ENCODE results near the gene GPR63. TPM values are rescaled to one million over a fixed set of nuclear protein-coding genes. Genes with fewer than 3 reads are reported as not detected.

The GPR63 gene
- total and polyA plus RNA-seq, 2 of the 4 experiments (the other 2 are of a cell fraction) = 0.36 to 0.44 TPM

- Histone ChIP-seq H2BK5ac (ENCODE audit: low read depth, low read length, poor library complexity, severe bottlenecking) (peak overlapping the region; percentile 46), H4K20me1 (ENCODE audit: insufficient read depth, low read length) (no peaks in the 10 kb centered on the region), H3K36me3 (ENCODE audit: control insufficient read depth, insufficient read depth, low read length) (no peaks in the 10 kb centered on the region), H4K8ac (ENCODE audit: low read depth in 2 of 2, low read length in 2 of 2) (no peak overlapping the region; a peak in 1 of 4 replicates), H3K4me2 (ENCODE audit: low read depth, low read length) (no peak overlapping the region), H3K9ac (ENCODE audit: low read depth, low read length) (no peak overlapping the region), H3K23ac (ENCODE audit: low read depth, low read length) (no peak overlapping the region), H3K4ac (ENCODE audit: low read depth, low read length) (0 out of 2 replicates have a peak overlapping the region, but pooled peaks have one; percentile 64), H2AFZ (replicated peaks; ENCODE audit: low read length, poor library complexity) (no peak overlapping the region), H2BK20ac (ENCODE audit: low read depth, low read length) (no peak overlapping the region), H3K9me3 (ENCODE audit: control insufficient read depth, insufficient read depth, low read length) (no peaks in the 10 kb centered on the region), H4K91ac (ENCODE audit: insufficient read depth, low read depth, low read length) (no peak overlapping the region; the same call in 1 of the 2 replicates), H3K4me3 (ENCODE audit: insufficient read depth, low read depth, low read length) (no peak overlapping the region), H2BK15ac (ENCODE audit: low read depth, low read length) (no peak overlapping the region), H3K14ac (replicated peaks; ENCODE audit: low read depth, low read length) (no peak overlapping the region), H3K79me1 (ENCODE audit: low read depth in 1 of 2, low read length in 2 of 2) (peaks cover 0 to 10% of the 10 kb centered on the region in 2 experiments; a peak in 2 of 4 replicates), H3K56ac (ENCODE audit: extremely low read depth, insufficient read depth, low read length) (no peak overlapping the region), H2BK120ac (ENCODE audit: low read depth, low read length) (peak overlapping the region; percentile 56; the same call in 1 of the 2 replicates), H3K27me3 (ENCODE audit: control insufficient read depth, insufficient read depth, low read length) (no peaks in the 10 kb centered on the region), H2AK5ac (ENCODE audit: low read depth, low read length) (no peak overlapping the region), H3K27ac (ENCODE audit: insufficient read depth, low read length) (no peak overlapping the region), H3K18ac (ENCODE audit: low read depth, low read length) (no peak overlapping the region; the same call in 1 of the 2 replicates), H2AK9ac (replicated peaks; ENCODE audit: low read depth, low read length, poor library complexity) (no peak overlapping the region), H3K4me1 (ENCODE audit: control insufficient read depth, insufficient read depth, low read length) (peaks cover 12% of the 10 kb centered on the region), H3K9me1 (ENCODE audit: insufficient read depth, low read length) (peaks cover 5% of the 10 kb centered on the region; the same call in 1 of the 2 replicates), H4K5ac (ENCODE audit: low read depth, low read length) (no peak overlapping the region)
- ChIA-PET POLR2A (ENCODE audit: unreplicated experiment) (no interaction called here), CTCF (no interaction called here)
- intact Hi-C loops (cut with micrococcal nuclease) = loop anchor here (5.0 kb wide), 1 partner anchor 86 kb away; the partner anchor contains the start of gene NDUFAF4
- no TSS peak for BruUV-seq (replicated peaks)
- dilution Hi-C loops (cut with HindIII; ENCODE audit: low sequenced_read_pairs, unreplicated experiment) = no loop called here
- ATAC-seq (ENCODE audit: low read depth) (no peak), DNase-seq (no peak)
- TF ChIP-seq ELK1 (IDR thresholded peaks at IDR 0.05; ENCODE audit: borderline replicate concordance, low read depth, low read length) = no peak
- no peak for TF ChIP-seq CHD1 (IDR thresholded peaks at IDR 0.05; ENCODE audit: low read depth, low read length)
- no peak for TF ChIP-seq RCOR1 (IDR thresholded peaks at IDR 0.05; ENCODE audit: insufficient replicate concordance, low read length)
- TF ChIP-seq POLR2A (IDR thresholded peaks at IDR 0.05; ENCODE audit: low read depth, low read length) = no peak
- no peak for TF ChIP-seq MAFK (IDR thresholded peaks at IDR 0.05; ENCODE audit: low read depth, low read length)
- no peak for TF ChIP-seq MAZ (IDR thresholded peaks at IDR 0.05; ENCODE audit: borderline replicate concordance, low read depth, low read length)
- TF ChIP-seq, protein P1, sequence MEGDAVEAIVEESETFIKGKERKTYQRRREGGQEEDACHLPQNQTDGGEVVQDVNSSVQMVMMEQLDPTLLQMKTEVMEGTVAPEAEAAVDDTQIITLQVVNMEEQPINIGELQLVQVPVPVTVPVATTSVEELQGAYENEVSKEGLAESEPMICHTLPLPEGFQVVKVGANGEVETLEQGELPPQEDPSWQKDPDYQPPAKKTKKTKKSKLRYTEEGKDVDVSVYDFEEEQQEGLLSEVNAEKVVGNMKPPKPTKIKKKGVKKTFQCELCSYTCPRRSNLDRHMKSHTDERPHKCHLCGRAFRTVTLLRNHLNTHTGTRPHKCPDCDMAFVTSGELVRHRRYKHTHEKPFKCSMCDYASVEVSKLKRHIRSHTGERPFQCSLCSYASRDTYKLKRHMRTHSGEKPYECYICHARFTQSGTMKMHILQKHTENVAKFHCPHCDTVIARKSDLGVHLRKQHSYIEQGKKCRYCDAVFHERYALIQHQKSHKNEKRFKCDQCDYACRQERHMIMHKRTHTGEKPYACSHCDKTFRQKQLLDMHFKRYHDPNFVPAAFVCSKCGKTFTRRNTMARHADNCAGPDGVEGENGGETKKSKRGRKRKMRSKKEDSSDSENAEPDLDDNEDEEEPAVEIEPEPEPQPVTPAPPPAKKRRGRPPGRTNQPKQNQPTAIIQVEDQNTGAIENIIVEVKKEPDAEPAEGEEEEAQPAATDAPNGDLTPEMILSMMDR (conservative IDR thresholded peaks at IDR 0.05; ENCODE audit: low read depth, low read length) = no peak
- TF ChIP-seq SMC3 (IDR thresholded peaks at IDR 0.05; ENCODE audit: low read depth, low read length) = no peak
- no peak for TF ChIP-seq BHLHE40 (IDR thresholded peaks at IDR 0.05; ENCODE audit: low read depth, low read length)
- TF ChIP-seq RAD21 (IDR thresholded peaks at IDR 0.05; ENCODE audit: low read length) = no peak
- TF ChIP-seq FOS (IDR thresholded peaks at IDR 0.05; ENCODE audit: low read depth, low read length) = no peak
- no peak for TF ChIP-seq USF2 (IDR thresholded peaks at IDR 0.05; ENCODE audit: low read depth, low read length)
- no peak for TF ChIP-seq MXI1 (IDR thresholded peaks at IDR 0.05; ENCODE audit: borderline replicate concordance, low read depth, low read length)
- TF ChIP-seq NFE2L2 (IDR thresholded peaks at IDR 0.05; ENCODE audit: low read depth, low read length) = no peak
- TF ChIP-seq CEBPB (IDR thresholded peaks at IDR 0.05; ENCODE audit: low read depth, low read length) = no peak
- in situ Hi-C loops (cut with MboI; ENCODE audit: low sequenced_read_pairs) = no loop called here
- no CpG with 5 or more reads among the region's 2 CpGs for WGBS, 2 experiments (ENCODE audit: extremely low coverage in 2 of 2, insufficient read length in 1 of 2)
These were observed 25.6 kb downstream of the GPR63 start for GRCh38 chr6:96811670-96812069.
